Activated B cell treated with CpG ODN at 0.5 μM for 24 hours (primary cell): ENCODE data around the gene PDS5A. TPM values are rescaled to one million over a fixed set of nuclear protein-coding genes. Genes with fewer than 3 reads are reported as not detected.

ENCODE experiments used
- ATAC-seq: fragments of 200-7000 bp; cut with Tn5 transposase; one replicate; pipeline ENCODE4 v1.10.0; 2021; ENCODE audit warnings: low read depth, mild to moderate bottlenecking, moderate library complexity
- CTCF ChIA-PET: fragments of 350-600 bp; sonication (Branson Sonifier 250); formaldehyde crosslinking; loops from one replicate; lab custom pipeline; 2021; ENCODE audit warnings: antibody characterized with exemption; lab: Charles Lee
- POLR2A ChIA-PET: fragments of 350-600 bp; sonication (Branson Sonifier 250); formaldehyde crosslinking; loops from one replicate; lab custom pipeline; 2021; ENCODE audit warnings: antibody characterized with exemption; lab: Charles Lee
- DNase-seq: peaks from one replicate; pipeline ENCODE4 v3.0.0; 2022
- H3K27ac Mint-ChIP-seq: one replicate; pipeline ENCODE4 v1.8.0; 2020; ENCODE audit warnings: mixed read lengths
- H3K27me3 Mint-ChIP-seq: one replicate; pipeline ENCODE4 v1.8.0; 2021; ENCODE audit warnings: mixed read lengths
- H3K36me3 Mint-ChIP-seq: one replicate; pipeline ENCODE4 v1.8.0; 2021; ENCODE audit warnings: low read depth, mixed read lengths
- H3K4me1 Mint-ChIP-seq: one replicate; pipeline ENCODE4 v1.8.0; 2021; ENCODE audit warnings: mixed read lengths
- H3K4me3 Mint-ChIP-seq: one replicate; pipeline ENCODE4 v1.8.0; 2020; ENCODE audit warnings: mild to moderate bottlenecking, mixed read lengths
- H3K9me3 Mint-ChIP-seq: one replicate; pipeline ENCODE4 v1.8.0; 2020; ENCODE audit warnings: mixed read lengths
- intact Hi-C: fragments of 100-400 bp; cut with micrococcal nuclease; formaldehyde crosslinking; loops from one replicate; pipeline ENCODE4 v1.15.1; 2024
- total RNA-seq: library from RNA; stranded (reverse); gene quantifications from 2 replicates; pipeline ENCODE4 v1.2.3, GENCODE V29; 2022
- TF ChIP-seq, protein P1 (sequence below): fragments of 200-600 bp; IDR thresholded peaks from one replicate; pipeline ENCODE4 v1.8.0; 2022; ENCODE audit warnings: antibody characterized with exemption, mild to moderate bottlenecking

Gene PDS5A
- total RNA-seq, 1 donor from 2014 or later = 103 TPM

DNA sequence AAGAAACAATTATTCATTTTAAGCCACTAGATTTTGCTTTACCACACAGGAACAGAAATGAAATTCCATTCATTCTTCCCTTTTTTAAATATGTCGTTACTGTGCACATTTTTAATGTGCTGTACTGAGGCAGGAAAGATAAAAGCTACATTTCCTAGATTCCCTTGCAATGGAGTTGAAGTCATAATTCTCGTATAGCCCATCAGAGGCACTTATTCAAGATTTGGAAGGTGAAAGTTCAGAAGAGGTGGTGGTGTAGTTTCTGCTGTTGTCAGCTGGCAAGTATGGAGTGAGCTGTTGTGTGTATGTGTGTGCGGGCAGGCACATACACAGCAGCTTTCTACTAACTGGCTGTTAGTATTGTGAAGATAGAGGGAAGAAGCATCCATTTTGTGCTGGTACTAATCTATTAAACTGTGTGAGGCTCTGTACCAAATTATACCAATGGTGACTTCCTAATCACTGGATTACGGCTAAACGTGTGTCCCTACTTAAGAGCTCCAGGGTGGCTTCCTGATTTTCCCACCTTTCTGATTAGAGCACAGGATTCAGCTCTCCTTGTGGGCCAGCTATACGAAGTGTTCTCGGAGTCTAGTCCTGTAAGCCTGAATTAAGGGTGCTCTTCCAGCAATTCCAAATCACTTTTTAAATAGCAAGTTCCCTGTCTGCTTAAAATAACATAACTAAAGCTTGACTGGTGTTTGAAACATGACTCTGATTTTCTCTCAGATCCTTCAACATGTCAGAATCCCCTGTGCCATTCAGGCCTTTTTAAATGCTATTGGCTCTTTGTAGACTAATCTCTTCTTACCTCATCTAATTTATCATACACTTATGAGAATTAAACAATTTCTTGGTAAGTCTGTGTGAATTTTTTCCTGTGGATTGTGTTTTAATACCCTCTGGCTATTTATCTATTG lies 43.8 kb downstream of the PDS5A start:
- CTCF ChIA-PET = interaction anchor here (0.7 kb wide), 1 partner anchor 44 kb away, joined by 3 read pairs; no protein-coding TSS in a partner anchor
- POLR2A ChIA-PET = interaction anchor here (0.5 to 0.6 kb wide), 2 partner anchors 83 to 1691 kb away, joined by 4 to 8 read pairs; no protein-coding TSS in a partner anchor
- ATAC-seq = no peak

DNA sequence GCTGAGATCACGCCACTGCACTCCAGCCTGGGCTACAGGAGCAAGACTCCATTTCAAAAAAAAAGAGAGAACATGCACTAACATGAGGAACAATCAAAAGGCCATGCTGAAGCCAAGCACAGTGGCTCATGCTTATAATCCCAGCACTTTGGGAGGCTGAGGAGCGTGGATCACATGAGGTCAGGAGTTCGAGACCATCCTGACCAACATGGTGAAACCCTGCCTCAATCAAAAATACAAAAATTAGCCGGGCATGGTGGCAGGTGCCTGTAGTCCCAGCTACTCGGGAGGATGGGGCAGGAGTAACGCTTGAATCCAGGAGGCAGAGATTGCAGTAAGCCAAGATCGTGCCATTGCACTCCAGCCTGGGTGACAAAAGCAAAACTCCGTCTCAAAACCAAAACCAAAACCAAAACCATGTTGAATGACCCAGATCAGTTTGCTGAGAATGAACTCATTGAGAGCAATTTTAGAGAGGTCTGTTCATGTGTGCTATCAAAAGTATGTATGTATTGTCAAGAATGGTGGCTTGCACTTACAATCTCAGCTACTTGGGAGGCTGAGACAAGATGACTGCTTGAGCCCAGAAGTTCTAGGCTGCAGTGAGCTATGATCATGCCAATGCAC lies 44.8 kb downstream of the PDS5A start:
- DNase-seq (no peak), ATAC-seq (peak; percentile 45)
- H3K4me1 Mint-ChIP-seq = peaks cover 59% of the 10 kb centered on the region
- H3K36me3 Mint-ChIP-seq = peaks cover 21% of the 10 kb centered on the region
- intact Hi-C loops = loop anchor here (5.0 kb wide), 2 partner anchors 36 to 44 kb away; partner anchors contain the start of gene PDS5A
- TF ChIP-seq, protein P1, sequence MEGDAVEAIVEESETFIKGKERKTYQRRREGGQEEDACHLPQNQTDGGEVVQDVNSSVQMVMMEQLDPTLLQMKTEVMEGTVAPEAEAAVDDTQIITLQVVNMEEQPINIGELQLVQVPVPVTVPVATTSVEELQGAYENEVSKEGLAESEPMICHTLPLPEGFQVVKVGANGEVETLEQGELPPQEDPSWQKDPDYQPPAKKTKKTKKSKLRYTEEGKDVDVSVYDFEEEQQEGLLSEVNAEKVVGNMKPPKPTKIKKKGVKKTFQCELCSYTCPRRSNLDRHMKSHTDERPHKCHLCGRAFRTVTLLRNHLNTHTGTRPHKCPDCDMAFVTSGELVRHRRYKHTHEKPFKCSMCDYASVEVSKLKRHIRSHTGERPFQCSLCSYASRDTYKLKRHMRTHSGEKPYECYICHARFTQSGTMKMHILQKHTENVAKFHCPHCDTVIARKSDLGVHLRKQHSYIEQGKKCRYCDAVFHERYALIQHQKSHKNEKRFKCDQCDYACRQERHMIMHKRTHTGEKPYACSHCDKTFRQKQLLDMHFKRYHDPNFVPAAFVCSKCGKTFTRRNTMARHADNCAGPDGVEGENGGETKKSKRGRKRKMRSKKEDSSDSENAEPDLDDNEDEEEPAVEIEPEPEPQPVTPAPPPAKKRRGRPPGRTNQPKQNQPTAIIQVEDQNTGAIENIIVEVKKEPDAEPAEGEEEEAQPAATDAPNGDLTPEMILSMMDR = no peak
- no peaks in the 10 kb centered on the region for H3K27me3 Mint-ChIP-seq
- peak overlapping the region; percentile 76 for H3K27ac Mint-ChIP-seq
- H3K4me3 Mint-ChIP-seq = no peak overlapping the region
- ChIA-PET POLR2A (interaction anchor here (1.7 kb wide), 1 partner anchor 13 kb away, joined by 8 read pairs; no protein-coding TSS in a partner anchor), CTCF (no interaction called here)
- no peaks in the 10 kb centered on the region for H3K9me3 Mint-ChIP-seq

More for the DNA sequence above, 43.8 kb downstream of the PDS5A start:
- no peaks in the 10 kb centered on the region for H3K27me3 Mint-ChIP-seq
- peaks cover 15% of the 10 kb centered on the region for H3K36me3 Mint-ChIP-seq
- no peak overlapping the region for H3K4me3 Mint-ChIP-seq
- H3K4me1 Mint-ChIP-seq = peaks cover 62% of the 10 kb centered on the region
- intact Hi-C loops = loop anchor here (5.0 kb wide), 2 partner anchors 37 to 43 kb away; partner anchors contain the start of gene PDS5A
- TF ChIP-seq, protein P1 = no peak
- no peaks in the 10 kb centered on the region for H3K9me3 Mint-ChIP-seq
- peak overlapping the region; percentile 76 for H3K27ac Mint-ChIP-seq
- no peak for DNase-seq

DNA sequence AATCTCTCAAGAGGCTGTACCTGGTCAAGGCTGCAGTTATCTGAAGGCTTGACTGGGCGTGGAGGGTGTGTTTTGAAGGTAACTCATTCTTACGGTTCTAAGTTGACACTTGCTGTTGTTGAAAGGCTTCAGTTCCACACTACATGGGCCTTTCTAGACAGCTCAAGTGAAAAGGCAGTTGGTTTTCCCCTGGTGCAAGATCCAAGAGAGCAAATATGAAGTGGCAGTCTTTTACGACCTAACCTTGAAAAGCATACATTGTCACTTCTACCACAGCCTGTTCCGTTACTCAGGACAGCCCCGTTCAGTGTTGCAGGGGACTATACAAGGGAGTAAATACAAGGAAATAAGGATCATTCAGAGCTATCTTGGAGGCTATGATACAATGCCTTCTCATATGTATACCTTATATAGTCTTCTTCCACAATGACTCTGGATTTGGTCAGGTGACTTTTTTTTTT lies 46.2 kb downstream of the PDS5A start:
- peak overlapping the region; percentile 32 for H3K27ac Mint-ChIP-seq
- ATAC-seq (peak; percentile 28), DNase-seq (no peak)
- no peaks in the 10 kb centered on the region for H3K9me3 Mint-ChIP-seq
- H3K36me3 Mint-ChIP-seq = peaks cover 26% of the 10 kb centered on the region
- H3K4me1 Mint-ChIP-seq = peaks cover 48% of the 10 kb centered on the region
- ChIA-PET POLR2A (interaction anchor here (0.7 to 1.7 kb wide), 3 partner anchors 15 to 279 kb away, joined by 3 to 8 read pairs (median 7); no protein-coding TSS in a partner anchor), CTCF (no interaction called here)
- H3K27me3 Mint-ChIP-seq = no peaks in the 10 kb centered on the region
- TF ChIP-seq, protein P1 = no peak
- H3K4me3 Mint-ChIP-seq = no peak overlapping the region
- intact Hi-C loops = loop anchor here (5.0 kb wide), 2 partner anchors 34 to 46 kb away; partner anchors contain the start of gene PDS5A

DNA sequence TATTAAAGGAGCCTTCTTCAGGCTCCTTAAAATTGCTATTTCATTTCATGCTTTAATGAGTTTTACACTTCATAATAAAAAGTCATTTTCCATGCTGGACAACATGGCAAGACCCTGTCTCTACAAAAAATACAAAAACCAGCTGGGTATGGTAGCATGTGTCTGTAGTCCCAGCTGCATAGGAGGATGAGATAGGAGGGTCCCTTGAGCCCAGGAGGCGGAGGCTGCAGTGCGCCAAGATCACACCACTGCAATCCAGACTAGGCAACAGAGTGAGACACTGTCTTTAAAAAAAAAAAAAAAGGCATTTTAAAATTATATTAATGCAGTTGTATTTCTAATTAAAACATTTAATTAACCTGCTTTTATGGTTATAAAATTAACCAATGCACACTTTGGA lies 49.2 kb downstream of the PDS5A start:
- ATAC-seq (no peak), DNase-seq (no peak)
- Mint-ChIP-seq H3K4me1 (peaks cover 29% of the 10 kb centered on the region), H3K27me3 (no peaks in the 10 kb centered on the region), H3K36me3 (peaks cover 44% of the 10 kb centered on the region), H3K4me3 (no peak overlapping the region), H3K9me3 (no peaks in the 10 kb centered on the region), H3K27ac (no peak overlapping the region)
- ChIA-PET CTCF (no interaction called here), POLR2A (no interaction called here)
- TF ChIP-seq, protein P1 = no peak
- intact Hi-C loops = no loop called here
